Endothelial cell of umbilical vein (primary cell): ENCODE measurements around the gene CRYBA4. TPM values are rescaled to one million over a fixed set of nuclear protein-coding genes. Genes with fewer than 3 reads are reported as not detected.

Experiments used
- BruUV-seq: library from RNA; stranded (reverse); fragments of 400-500 nt; replicated peaks from 2 replicates; lab custom pipeline; 2021; lab: Mats Ljungman, UMichigan
- CTCF ChIA-PET: fragments of 300-600, 350-600 bp; sonication (Branson Sonifier 250); formaldehyde crosslinking; loops from one replicate; lab custom pipeline; 2021; ENCODE audit warnings: antibody characterized with exemption, inconsistent platforms; lab: Charles Lee
- POLR2A ChIA-PET: fragments of 300-600, 350-600 bp; sonication (Branson Sonifier 250); formaldehyde crosslinking; loops from one replicate; lab custom pipeline; 2021; ENCODE audit warnings: antibody characterized with exemption, inconsistent platforms; lab: Charles Lee
- DNase-seq: peaks from one replicate; pipeline ENCODE4 v3.0.0-alpha.2; 2011; ENCODE audit warnings: low read depth, low spot score
- FAIRE-seq: peaks from 2 replicates; lab custom pipeline; 2011; peaks lifted over from hg19 to GRCh38; lab: Jason Lieb, UNC
- H2AFZ ChIP-seq: 2 replicates; pipeline ENCODE4 v1.6.0; 2012; ENCODE audit warnings: low read depth, low read length, control low read depth, inconsistent platforms
- H3K27ac ChIP-seq: 2 replicates; pipeline ENCODE4 v1.5.1; 2011; ENCODE audit warnings: low read depth, mild to moderate bottlenecking, control low read depth, low read length, moderate library complexity; ENCODE audit not compliant: insufficient read depth
- H3K27me3 ChIP-seq, 2 experiments: 2 replicates each; pipeline versions ENCODE4 v1.6.0 to v1.6.1; 2011; ENCODE audit warnings: low read length in 2 of 2, mixed read lengths in 1 of 2; ENCODE audit not compliant: control insufficient read depth in 2 of 2, insufficient read depth in 2 of 2
- H3K36me3 ChIP-seq, 2 experiments: 2 replicates in 1 of 2; 3 replicates in 1 of 2; pipeline ENCODE4 v1.5.1; 2011; ENCODE audit warnings: low read length in 2 of 2, mild to moderate bottlenecking in 1 of 2, moderate library complexity in 1 of 2; ENCODE audit not compliant: control insufficient read depth in 2 of 2, insufficient read depth in 2 of 2; ENCODE audit errors: extremely low read depth in 1 of 2
- H3K4me1 ChIP-seq: 3 replicates; pipeline ENCODE4 v1.5.1; 2011; ENCODE audit warnings: mild to moderate bottlenecking, low read length; ENCODE audit not compliant: control insufficient read depth, insufficient read depth; ENCODE audit errors: extremely low read depth
- H3K4me2 ChIP-seq: 2 replicates; pipeline ENCODE4 v1.6.1; 2011; ENCODE audit warnings: low read length, control low read depth, mixed read lengths; ENCODE audit not compliant: insufficient read depth
- H3K4me3 ChIP-seq, 3 experiments: fragments of 200-600 bp in 1 of 3; sonication (generic), shearing (Covaris generic) in 1 of 3; replicated peaks in 1 of 3; 2 replicates each; pipeline ENCODE4 v1.5.1; 2011 to 2016; ENCODE audit warnings: control low read depth in 3 of 3, low read length in 3 of 3, mild to moderate bottlenecking in 2 of 3, inconsistent platforms in 1 of 3, low read depth in 1 of 3, moderate library complexity in 1 of 3; ENCODE audit not compliant: insufficient read depth in 1 of 3
- H3K79me2 ChIP-seq: 2 replicates; pipeline ENCODE4 v1.6.0; 2012; ENCODE audit warnings: low read length, inconsistent platforms; ENCODE audit not compliant: control insufficient read depth, insufficient read depth
- H3K9ac ChIP-seq: replicated peaks from 2 replicates; pipeline ENCODE3; 2011; ENCODE audit warnings: low read length, control low read depth; ENCODE audit not compliant: insufficient read depth; ENCODE audit errors: extremely low read depth
- H3K9me1 ChIP-seq: replicated peaks from 3 replicates; pipeline ENCODE4 v1.6.0; 2011; ENCODE audit warnings: mild to moderate bottlenecking, low read length; ENCODE audit not compliant: control insufficient read depth, insufficient read depth; ENCODE audit errors: extremely low read depth
- H3K9me3 ChIP-seq: replicated peaks from 2 replicates; pipeline ENCODE4 v1.5.1; 2012; ENCODE audit warnings: low read length, inconsistent platforms; ENCODE audit not compliant: control insufficient read depth, insufficient read depth
- H4K20me1 ChIP-seq: replicated peaks from 2 replicates; pipeline ENCODE3; 2011; ENCODE audit warnings: mild to moderate bottlenecking, low read length; ENCODE audit not compliant: control insufficient read depth, insufficient read depth; ENCODE audit errors: extremely low read depth
- CTCF ChIP-seq, 2 donors: IDR thresholded peaks; 1 replicate in 1 of 2; 2 replicates in 1 of 2; pipeline ENCODE4 v1.5.1; 2011; ENCODE audit warnings: low read length in 2 of 2, mild to moderate bottlenecking in 2 of 2, moderate library complexity in 2 of 2, control low read depth in 1 of 2, inconsistent platforms in 1 of 2, low read depth in 1 of 2; ENCODE audit not compliant: insufficient read depth in 1 of 2; ENCODE audit errors: extremely low read depth in 1 of 2
- FOS ChIP-seq: IDR thresholded peaks from 2 replicates; pipeline ENCODE4 v1.6.1; 2011; ENCODE audit warnings: mild to moderate bottlenecking, low read length, moderate library complexity, borderline replicate concordance; ENCODE audit not compliant: insufficient read depth
- GATA2 ChIP-seq: IDR thresholded peaks from 2 replicates; pipeline ENCODE4 v1.7.0; 2011; ENCODE audit warnings: low read depth, mild to moderate bottlenecking, moderate library complexity, mixed read lengths, low read length; ENCODE audit not compliant: insufficient read length, insufficient read depth
- MAX ChIP-seq: IDR thresholded peaks from 2 replicates; pipeline ENCODE4 v1.6.1; 2011; ENCODE audit not compliant: insufficient read depth, insufficient read length
- MYC ChIP-seq: IDR thresholded peaks from one replicate; pipeline ENCODE4 v1.6.1; 2011; ENCODE audit warnings: mild to moderate bottlenecking, low read depth, low read length
- POLR2A ChIP-seq: IDR thresholded peaks from 2 replicates; pipeline ENCODE4 v1.6.1; 2012; ENCODE audit warnings: low read depth, mild to moderate bottlenecking, control low read depth, low read length
- dilution Hi-C: fragments of 300-500 bp; cut with MboI; formaldehyde crosslinking; loops from one replicate; pipeline ENCODE4 v1.15.0; 2019; ENCODE audit warnings: low sequenced_read_pairs; ENCODE audit not compliant: extremely low pct_ligation_motif_present
- intact Hi-C: fragments of 100-400 bp; cut with micrococcal nuclease; formaldehyde crosslinking; loops from one replicate; pipeline ENCODE4 v1.10.0; 2022
- polyA plus RNA-seq, 4 experiments: library from polyadenylated mRNA; depleted of rRNA in 3 of 4; stranded (reverse) in 3 of 4; unstranded in 1 of 4; fragments of >200 nt; gene quantifications; 2 replicates each; pipeline versions ENCODE4 v1.2.1 to v1.2.3, GENCODE V29; 2011 to 2012; ENCODE audit warnings: missing spikeins in 1 of 4
- total RNA-seq: library from RNA; stranded (reverse); gene quantifications from 2 replicates; pipeline ENCODE4 v1.2.3, GENCODE V29; 2021

CRYBA4 gene
- total and polyA plus RNA-seq, 2 donors (not counting 3 experiments of a cell fraction or from before 2014, with no cell fraction given) = not detected

- Histone ChIP-seq H3K79me2 (peaks cover 30% of the 10 kb centered on the region), H3K9ac (no peak overlapping the region), H3K9me3 (no peaks in the 10 kb centered on the region), H3K27me3 (no peaks in the 10 kb centered on the region), H3K9me1 (no peaks in the 10 kb centered on the region), H3K27ac (no peak overlapping the region), H3K4me3 (no peak overlapping the region), H3K4me2 (no peak overlapping the region), H2AFZ (no peak overlapping the region), H3K4me1 (peaks cover 41% of the 10 kb centered on the region), H3K36me3 (no peaks in the 10 kb centered on the region), H4K20me1 (no peaks in the 10 kb centered on the region)
- intact Hi-C loops = loop anchor here (2.0 kb wide), 1 partner anchor 75 kb away; the partner anchor contains the start of gene TFIP11
- no TSS peak for BruUV-seq
- dilution Hi-C loops = no loop called here
- FAIRE-seq (no peak), DNase-seq (no peak)
- CTCF ChIA-PET = no interaction called here
- TF ChIP-seq POLR2A (no peak), GATA2 (no peak), MAX (no peak), CTCF (IDR thresholded peaks at IDR 0.05; ENCODE audit: extremely low read depth in 1 of 2, insufficient read depth in 1 of 2, low read depth in 1 of 2, low read length in 2 of 2) (no peak), MYC (no peak), FOS (no peak)
- POLR2A ChIA-PET = no interaction called here
These were observed 33.7 kb upstream of the CRYBA4 start for GRCh38 chr22:26587991-26588613.
